Transverse colon (tissue), 4 donors: ENCODE data around the gene IRF8.

Experiments used
- EP300 ChIP-seq: sonication (generic); formaldehyde crosslinking; IDR thresholded peaks from one replicate; pipeline ENCODE4 v1.6.1; 2017; ENCODE audit warnings: antibody characterized with exemption, low read depth
- POLR2A ChIP-seq: fragments of 450-650 bp; IDR thresholded peaks from one replicate; pipeline ENCODE4 v1.6.1; 2016; ENCODE audit warnings: antibody characterized with exemption, mild to moderate bottlenecking, moderate library complexity
- POLR2AphosphoS5 ChIP-seq, 3 donors: sonication (generic); formaldehyde crosslinking; IDR thresholded peaks; one replicate each; pipeline ENCODE4 v1.6.1; 2016; ENCODE audit warnings: antibody characterized with exemption in 3 of 3
- TF ChIP-seq, protein P1 (sequence below), 5 experiments: fragments of 200-600 bp in 3 of 5; fragments of 450-650 bp in 2 of 5; sonication (generic) in 3 of 5; IDR thresholded peaks; 1 replicate in 2 of 5; 2 replicates in 3 of 5; pipeline ENCODE4 v1.5.1; 2016 to 2017; ENCODE audit warnings: antibody characterized with exemption in 5 of 5, inconsistent platforms in 3 of 5, mild to moderate bottlenecking in 2 of 5, moderate library complexity in 1 of 5

DNA sequence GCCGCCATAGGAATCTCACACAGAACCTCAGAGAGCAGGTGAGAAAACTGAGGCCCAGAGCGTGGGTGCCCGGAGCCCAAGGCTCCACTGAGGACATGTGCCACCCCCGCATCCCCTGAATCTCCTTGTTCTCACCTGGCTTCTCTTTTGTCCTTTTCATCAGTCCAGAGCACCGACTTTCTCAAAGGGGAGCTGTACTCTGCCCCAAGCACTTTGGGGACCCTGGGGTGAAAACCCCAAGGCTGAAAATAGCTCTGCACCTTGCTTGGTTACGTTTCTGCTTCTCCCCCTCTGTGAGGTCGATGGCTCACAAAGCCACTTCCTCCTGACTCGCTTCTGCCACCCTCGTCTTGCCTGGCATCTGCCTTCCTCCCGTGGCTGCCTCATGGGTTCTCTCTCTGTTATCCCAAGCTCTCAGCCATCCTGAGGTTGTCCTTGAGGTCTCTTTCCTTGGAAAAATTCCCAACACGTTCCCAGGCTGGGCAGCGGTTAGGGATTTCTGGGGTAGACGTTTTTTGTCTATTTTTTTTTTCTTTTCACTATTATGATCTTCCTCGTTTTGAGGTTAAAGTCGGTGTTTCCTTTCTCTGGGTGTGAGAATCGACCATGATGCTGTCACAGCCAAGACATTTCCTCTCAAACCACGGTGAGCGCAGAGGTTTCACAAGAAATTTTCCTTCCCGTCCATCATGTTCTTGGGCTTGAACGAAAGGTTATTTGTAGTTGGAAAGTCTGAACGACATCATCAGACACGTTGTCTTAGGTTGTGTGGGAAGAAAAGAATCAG lies 37.2 kb downstream of the IRF8 start:
- TF ChIP-seq POLR2A (no peak), EP300 (no peak), POLR2AphosphoS5 (IDR thresholded peaks at IDR 0.05) (no peak)
- TF ChIP-seq, protein P1, sequence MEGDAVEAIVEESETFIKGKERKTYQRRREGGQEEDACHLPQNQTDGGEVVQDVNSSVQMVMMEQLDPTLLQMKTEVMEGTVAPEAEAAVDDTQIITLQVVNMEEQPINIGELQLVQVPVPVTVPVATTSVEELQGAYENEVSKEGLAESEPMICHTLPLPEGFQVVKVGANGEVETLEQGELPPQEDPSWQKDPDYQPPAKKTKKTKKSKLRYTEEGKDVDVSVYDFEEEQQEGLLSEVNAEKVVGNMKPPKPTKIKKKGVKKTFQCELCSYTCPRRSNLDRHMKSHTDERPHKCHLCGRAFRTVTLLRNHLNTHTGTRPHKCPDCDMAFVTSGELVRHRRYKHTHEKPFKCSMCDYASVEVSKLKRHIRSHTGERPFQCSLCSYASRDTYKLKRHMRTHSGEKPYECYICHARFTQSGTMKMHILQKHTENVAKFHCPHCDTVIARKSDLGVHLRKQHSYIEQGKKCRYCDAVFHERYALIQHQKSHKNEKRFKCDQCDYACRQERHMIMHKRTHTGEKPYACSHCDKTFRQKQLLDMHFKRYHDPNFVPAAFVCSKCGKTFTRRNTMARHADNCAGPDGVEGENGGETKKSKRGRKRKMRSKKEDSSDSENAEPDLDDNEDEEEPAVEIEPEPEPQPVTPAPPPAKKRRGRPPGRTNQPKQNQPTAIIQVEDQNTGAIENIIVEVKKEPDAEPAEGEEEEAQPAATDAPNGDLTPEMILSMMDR (IDR thresholded peaks at IDR 0.05), result no peak
